ENCODE data around the gene KRT86.

Gene KRT86

DNA sequence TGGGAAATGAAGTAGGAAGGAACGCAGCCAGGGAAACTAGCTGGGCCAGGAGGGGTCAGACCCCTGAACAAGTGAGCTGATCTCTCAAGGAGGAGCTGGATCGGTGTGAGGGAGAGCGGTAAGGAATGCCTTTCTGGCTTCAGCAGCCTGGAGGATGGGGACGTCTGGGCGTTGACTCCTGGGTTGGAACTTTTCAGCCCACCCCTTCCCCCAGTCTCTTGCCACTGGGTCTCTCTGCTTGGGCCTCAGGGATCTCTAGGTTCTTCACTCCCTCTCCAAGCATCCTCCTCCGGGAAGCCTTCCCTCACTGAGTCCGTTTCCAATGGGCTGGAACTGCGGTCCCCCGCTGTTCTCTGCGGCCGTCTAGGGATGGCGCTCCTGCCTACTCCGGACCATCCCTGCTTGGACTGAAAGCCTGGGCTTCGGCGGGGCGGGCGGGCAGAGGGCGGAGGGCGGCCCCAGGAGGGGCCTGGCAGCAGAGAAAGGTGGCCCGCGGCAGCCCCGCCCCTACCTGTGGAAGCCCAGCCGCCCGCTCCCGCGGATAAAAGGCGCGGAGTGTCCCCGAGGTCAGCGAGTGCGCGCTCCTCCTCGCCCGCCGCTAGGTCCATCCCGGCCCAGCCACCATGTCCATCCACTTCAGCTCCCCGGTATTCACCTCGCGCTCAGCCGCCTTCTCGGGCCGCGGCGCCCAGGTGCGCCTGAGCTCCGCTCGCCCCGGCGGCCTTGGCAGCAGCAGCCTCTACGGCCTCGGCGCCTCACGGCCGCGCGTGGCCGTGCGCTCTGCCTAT is 41.6 kb upstream of the KRT86 start, which contains the start of gene KRT7:
TSS of gene KRT7 (plus strand) at position 570 of the 788 bp plus-strand sequence. CDS start at position 624, 54 bp downstream.
- DNase-seq (ENCODE audit: low read depth): no peak
- TF ChIP-seq MYC (IDR thresholded peaks at IDR 0.05; ENCODE audit: low read depth, low read length): no peak
- TF ChIP-seq, protein P1, sequence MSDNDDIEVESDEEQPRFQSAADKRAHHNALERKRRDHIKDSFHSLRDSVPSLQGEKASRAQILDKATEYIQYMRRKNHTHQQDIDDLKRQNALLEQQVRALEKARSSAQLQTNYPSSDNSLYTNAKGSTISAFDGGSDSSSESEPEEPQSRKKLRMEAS (IDR thresholded peaks at IDR 0.05; ENCODE audit: low read depth, low read length): no peak
- no peak for TF ChIP-seq POLR2A (IDR thresholded peaks at IDR 0.05; ENCODE audit: extremely low read depth, insufficient read length)
- TF ChIP-seq, protein P2, sequence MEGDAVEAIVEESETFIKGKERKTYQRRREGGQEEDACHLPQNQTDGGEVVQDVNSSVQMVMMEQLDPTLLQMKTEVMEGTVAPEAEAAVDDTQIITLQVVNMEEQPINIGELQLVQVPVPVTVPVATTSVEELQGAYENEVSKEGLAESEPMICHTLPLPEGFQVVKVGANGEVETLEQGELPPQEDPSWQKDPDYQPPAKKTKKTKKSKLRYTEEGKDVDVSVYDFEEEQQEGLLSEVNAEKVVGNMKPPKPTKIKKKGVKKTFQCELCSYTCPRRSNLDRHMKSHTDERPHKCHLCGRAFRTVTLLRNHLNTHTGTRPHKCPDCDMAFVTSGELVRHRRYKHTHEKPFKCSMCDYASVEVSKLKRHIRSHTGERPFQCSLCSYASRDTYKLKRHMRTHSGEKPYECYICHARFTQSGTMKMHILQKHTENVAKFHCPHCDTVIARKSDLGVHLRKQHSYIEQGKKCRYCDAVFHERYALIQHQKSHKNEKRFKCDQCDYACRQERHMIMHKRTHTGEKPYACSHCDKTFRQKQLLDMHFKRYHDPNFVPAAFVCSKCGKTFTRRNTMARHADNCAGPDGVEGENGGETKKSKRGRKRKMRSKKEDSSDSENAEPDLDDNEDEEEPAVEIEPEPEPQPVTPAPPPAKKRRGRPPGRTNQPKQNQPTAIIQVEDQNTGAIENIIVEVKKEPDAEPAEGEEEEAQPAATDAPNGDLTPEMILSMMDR (IDR thresholded peaks at IDR 0.05; ENCODE audit: low read depth, low read length): no peak
- H3K4me3 ChIP-seq (ENCODE audit: low read depth, low read length): no peak within 1 kb of the TSS

DNA sequence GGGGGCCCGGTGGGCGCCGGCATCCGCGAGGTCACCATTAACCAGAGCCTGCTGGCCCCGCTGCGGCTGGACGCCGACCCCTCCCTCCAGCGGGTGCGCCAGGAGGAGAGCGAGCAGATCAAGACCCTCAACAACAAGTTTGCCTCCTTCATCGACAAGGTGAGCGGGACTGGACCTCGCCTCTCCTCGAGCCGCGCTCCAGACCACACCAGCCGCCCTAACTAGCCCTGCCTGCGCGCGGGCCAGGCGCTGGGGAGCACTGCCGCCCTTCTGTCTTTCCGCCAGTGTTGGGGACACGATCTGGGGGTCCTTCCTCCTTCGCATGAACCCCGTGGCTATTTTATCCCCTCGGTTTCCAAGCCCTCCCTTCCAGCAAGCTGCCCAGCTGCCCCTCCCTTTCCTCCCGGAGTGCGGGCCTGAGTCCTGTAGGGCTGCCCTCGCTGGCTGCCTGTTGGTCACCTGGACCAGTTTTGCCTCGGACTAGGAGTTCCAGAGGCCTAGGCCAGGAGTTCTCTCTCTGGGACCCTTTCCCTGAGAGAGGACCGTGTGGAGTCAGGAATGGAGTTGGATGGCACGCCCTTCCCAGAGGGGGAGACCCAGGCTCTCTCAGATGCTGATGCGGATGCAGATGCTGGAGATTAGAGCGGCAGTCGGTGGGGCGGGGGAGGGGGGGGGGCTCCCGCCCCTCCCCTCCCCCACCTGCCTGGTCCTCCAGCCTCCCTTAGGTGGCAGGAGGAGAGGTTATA is 40.8 kb upstream of the KRT86 start:
- DNase-seq (ENCODE audit: low read depth): no peak
- TF ChIP-seq MYC (IDR thresholded peaks at IDR 0.05; ENCODE audit: low read depth, low read length) (no peak), POLR2A (IDR thresholded peaks at IDR 0.05; ENCODE audit: extremely low read depth, insufficient read length) (no peak)
- TF ChIP-seq, protein P1 (IDR thresholded peaks at IDR 0.05; ENCODE audit: low read depth, low read length): no peak
- H3K4me3 ChIP-seq (ENCODE audit: low read depth, low read length): no peak overlapping the region

DNA sequence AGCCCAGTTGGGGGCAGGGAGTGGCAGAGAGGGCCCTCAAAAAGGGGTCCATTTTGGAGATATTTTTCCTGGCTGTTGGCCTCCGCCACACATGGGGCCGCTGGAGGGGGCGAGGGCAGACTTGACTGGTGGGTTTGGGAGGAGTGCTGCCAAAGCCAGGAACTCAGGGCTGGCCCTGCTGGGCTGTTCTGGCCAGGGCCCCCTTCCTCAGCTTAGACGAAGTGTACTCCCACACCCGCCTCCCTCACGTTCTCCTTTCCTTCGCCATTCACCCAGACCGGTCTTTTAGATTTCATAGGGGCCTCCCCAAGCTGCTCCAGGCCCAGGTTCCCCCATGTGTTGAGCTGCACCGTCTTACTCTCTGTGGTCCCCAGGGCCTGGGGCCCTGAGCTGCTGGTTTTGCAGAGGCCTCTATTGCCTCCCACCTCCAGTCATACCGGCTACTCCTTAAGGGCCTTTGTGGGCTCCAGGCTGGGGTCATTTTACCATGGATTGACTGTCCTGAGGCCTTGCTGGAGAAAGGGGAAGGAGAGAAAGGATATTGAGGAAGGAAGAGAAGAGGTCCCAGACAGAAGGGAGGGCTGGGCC is 40.1 kb upstream of the KRT86 start:
- TF ChIP-seq, protein P2 (IDR thresholded peaks at IDR 0.05; ENCODE audit: low read depth, low read length): no peak
- TF ChIP-seq MYC (IDR thresholded peaks at IDR 0.05; ENCODE audit: low read depth, low read length): 0 out of 2 replicates have a peak, but pooled peaks have one; percentile 13
- TF ChIP-seq, protein P1 (IDR thresholded peaks at IDR 0.05; ENCODE audit: low read depth, low read length): no peak
- DNase-seq (ENCODE audit: low read depth): peak; percentile 93
- H3K4me3 ChIP-seq (ENCODE audit: low read depth, low read length): no peak overlapping the region

DNA sequence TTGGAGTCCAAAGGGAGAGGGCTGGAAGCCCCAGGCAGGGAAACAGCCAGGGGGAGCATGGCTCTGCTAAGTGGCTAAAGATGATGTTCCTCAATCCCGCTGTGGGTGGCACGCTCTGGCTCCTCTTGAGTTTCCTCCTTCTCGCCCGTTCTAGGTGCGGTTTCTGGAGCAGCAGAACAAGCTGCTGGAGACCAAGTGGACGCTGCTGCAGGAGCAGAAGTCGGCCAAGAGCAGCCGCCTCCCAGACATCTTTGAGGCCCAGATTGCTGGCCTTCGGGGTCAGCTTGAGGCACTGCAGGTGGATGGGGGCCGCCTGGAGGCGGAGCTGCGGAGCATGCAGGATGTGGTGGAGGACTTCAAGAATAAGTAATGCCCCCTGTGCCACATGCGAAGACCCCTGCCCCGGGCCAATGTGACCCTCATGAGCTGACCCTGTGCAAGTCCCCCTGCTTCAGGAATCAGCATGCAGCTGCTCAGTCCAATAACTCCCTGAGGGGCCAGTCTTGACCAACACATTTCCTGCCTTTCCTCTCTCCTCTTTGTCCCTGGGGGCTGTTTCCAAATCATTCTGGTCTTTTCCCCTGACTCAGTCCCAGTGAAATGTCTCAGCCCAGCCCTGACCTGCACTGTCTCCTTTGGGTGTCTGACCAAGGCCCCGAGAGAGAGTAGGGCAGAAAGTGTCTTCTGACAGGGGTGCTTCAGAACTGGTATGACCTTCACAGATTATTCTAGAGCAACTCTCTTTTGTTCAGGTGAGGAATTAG is 39.3 kb upstream of the KRT86 start:
- DNase-seq (ENCODE audit: low read depth): peak; percentile 84
- TF ChIP-seq, protein P2 (IDR thresholded peaks at IDR 0.05; ENCODE audit: low read depth, low read length): peak; percentile 26
- TF ChIP-seq POLR2A (IDR thresholded peaks at IDR 0.05; ENCODE audit: extremely low read depth, insufficient read length): no peak
- H3K4me3 ChIP-seq (ENCODE audit: low read depth, low read length): no peak overlapping the region

DNA sequence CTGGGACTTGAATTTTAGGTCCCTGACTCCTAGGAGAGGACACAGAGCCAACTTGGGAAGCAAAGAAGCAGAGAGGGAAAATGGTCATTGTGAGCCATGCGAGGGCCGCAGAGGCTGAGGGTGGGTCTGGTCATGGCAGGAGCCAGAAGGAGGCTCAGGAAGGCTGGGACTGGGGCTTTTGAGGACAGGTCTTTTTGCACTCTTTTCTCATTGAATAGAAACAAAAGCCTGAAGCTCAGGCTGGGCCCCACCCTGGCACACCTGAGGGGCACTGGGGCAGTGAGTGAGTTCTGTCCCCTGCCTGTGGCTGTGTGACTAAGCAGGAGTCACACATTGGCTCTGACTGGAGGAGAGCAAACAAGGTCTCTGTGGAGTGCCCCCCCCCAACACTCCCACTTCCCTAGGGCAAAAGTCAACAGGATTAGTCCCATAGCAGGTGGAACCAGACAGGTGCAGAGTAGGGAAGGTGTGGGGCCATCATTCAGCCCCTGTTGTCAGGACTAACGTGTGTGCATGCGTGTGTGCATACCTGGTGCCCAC is 38.6 kb upstream of the KRT86 start:
- H3K4me3 ChIP-seq (ENCODE audit: low read depth, low read length): no peak overlapping the region
- peak; percentile 42 for DNase-seq (ENCODE audit: low read depth)
- TF ChIP-seq, protein P2 (IDR thresholded peaks at IDR 0.05; ENCODE audit: low read depth, low read length): no peak
- TF ChIP-seq, protein P1 (IDR thresholded peaks at IDR 0.05; ENCODE audit: low read depth, low read length): no peak
- TF ChIP-seq MYC (IDR thresholded peaks at IDR 0.05; ENCODE audit: low read depth, low read length) (no peak), POLR2A (IDR thresholded peaks at IDR 0.05; ENCODE audit: extremely low read depth, insufficient read length) (no peak)

Measured in NB4 (cell line).